ENCODE measurements around the gene SCN1A. TPM values are rescaled to one million over a fixed set of nuclear protein-coding genes. Genes with fewer than 3 reads are reported as not detected.

The SCN1A gene
- total and polyA plus RNA-seq, 2 of the 4 experiments (the other 2 are of a cell fraction) = under 0.01 TPM; not detected in 1

- H3K79me1 ChIP-seq (ENCODE audit: low read depth in 1 of 2, low read length in 2 of 2) = no peaks in the 10 kb centered on the region
- ATAC-seq (ENCODE audit: low read depth) (no peak), DNase-seq (no peak)
- H3K27me3 ChIP-seq (ENCODE audit: control insufficient read depth, insufficient read depth, low read length) = no peaks in the 10 kb centered on the region
- H3K4me2 ChIP-seq (ENCODE audit: low read depth, low read length) = no peak overlapping the region
- WGBS, 2 experiments (ENCODE audit: extremely low coverage in 2 of 2, insufficient read length in 1 of 2) = no CpG with 5 or more reads among the region's 7 CpGs
- no peak overlapping the region for H3K9ac ChIP-seq (ENCODE audit: low read depth, low read length)
- no peak overlapping the region for H3K56ac ChIP-seq (ENCODE audit: extremely low read depth, insufficient read depth, low read length)
- no peak overlapping the region for H3K4ac ChIP-seq (ENCODE audit: low read depth, low read length)
- in situ Hi-C loops (cut with MboI; ENCODE audit: low sequenced_read_pairs) = loop anchor here (25.0 kb wide), 1 partner anchor 761 kb away; no protein-coding TSS in a partner anchor
- H3K27ac ChIP-seq (ENCODE audit: insufficient read depth, low read length) = no peak overlapping the region
- no peak overlapping the region for H2BK15ac ChIP-seq (ENCODE audit: low read depth, low read length)
- no peak overlapping the region for H4K5ac ChIP-seq (ENCODE audit: low read depth, low read length)
- H3K18ac ChIP-seq (ENCODE audit: low read depth, low read length) = no peak overlapping the region
- intact Hi-C loops (cut with micrococcal nuclease) = no loop called here
- no peaks in the 10 kb centered on the region for H3K9me1 ChIP-seq (ENCODE audit: insufficient read depth, low read length)
- H2BK5ac ChIP-seq (ENCODE audit: low read depth, low read length, poor library complexity, severe bottlenecking) = no peak overlapping the region
- H3K4me1 ChIP-seq (ENCODE audit: control insufficient read depth, insufficient read depth, low read length) = peaks cover 4% of the 10 kb centered on the region; the same call in 1 of the 2 replicates
- no peaks in the 10 kb centered on the region for H3K36me3 ChIP-seq (ENCODE audit: control insufficient read depth, insufficient read depth, low read length)
- no peak overlapping the region for H4K91ac ChIP-seq (ENCODE audit: insufficient read depth, low read depth, low read length)
- TF ChIP-seq POLR2A (IDR thresholded peaks at IDR 0.05; ENCODE audit: low read depth, low read length) = no peak
- no peak overlapping the region for H2BK120ac ChIP-seq (ENCODE audit: low read depth, low read length)
- no peaks in the 10 kb centered on the region for H3K9me3 ChIP-seq (ENCODE audit: control insufficient read depth, insufficient read depth, low read length)
- H4K8ac ChIP-seq (ENCODE audit: low read depth in 2 of 2, low read length in 2 of 2) = no peak overlapping the region
- no peak overlapping the region for H2AK5ac ChIP-seq (ENCODE audit: low read depth, low read length)
- dilution Hi-C loops (cut with HindIII; ENCODE audit: low sequenced_read_pairs, unreplicated experiment) = no loop called here
- H2AK9ac ChIP-seq (replicated peaks; ENCODE audit: low read depth, low read length, poor library complexity) = no peak overlapping the region
- ChIA-PET POLR2A (ENCODE audit: unreplicated experiment) (no interaction called here), CTCF (no interaction called here)
- no peak overlapping the region for H2BK20ac ChIP-seq (ENCODE audit: low read depth, low read length)
- no TSS peak for BruUV-seq (replicated peaks)
- no peaks in the 10 kb centered on the region for H4K20me1 ChIP-seq (ENCODE audit: insufficient read depth, low read length)
- no peak overlapping the region for H2AFZ ChIP-seq (replicated peaks; ENCODE audit: low read length, poor library complexity)
- H3K4me3 ChIP-seq (ENCODE audit: insufficient read depth, low read depth, low read length) = no peak overlapping the region
- H3K23ac ChIP-seq (ENCODE audit: low read depth, low read length) = no peak overlapping the region
- no peak overlapping the region for H3K14ac ChIP-seq (replicated peaks; ENCODE audit: low read depth, low read length)
Measured at GRCh38 chr2:166148500-166149400, 20.9 kb upstream of the SCN1A start.
